ENCODE results near the gene TRPM2. TPM values are rescaled to one million over a fixed set of nuclear protein-coding genes. Genes with fewer than 3 reads are reported as not detected.

The TRPM2 gene
- total and polyA plus RNA-seq, 2 of the 8 experiments (the other 6 are each of a cell fraction or from before 2014, with no cell fraction given), result 0.27 to 0.28 TPM

DNA sequence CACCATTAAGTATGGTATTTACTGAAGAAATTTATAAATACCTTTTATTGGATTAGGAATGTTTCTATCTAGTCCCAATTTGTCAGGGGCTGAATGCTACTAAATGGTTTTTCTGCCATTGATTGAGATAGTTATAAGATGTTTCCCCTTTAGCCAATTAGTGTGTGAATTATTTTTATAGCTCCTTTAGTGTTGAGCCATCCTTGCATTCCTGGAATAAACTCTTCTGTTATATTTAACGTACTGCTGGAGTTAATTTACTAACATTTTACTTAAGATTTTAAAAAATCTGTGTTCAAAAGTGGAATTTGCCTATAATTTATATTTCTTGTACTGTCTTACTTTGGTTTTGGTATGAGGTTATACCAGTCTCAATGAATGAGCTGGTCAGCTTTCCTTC, 76.5 kb downstream of the TRPM2 start:
- H3K56ac ChIP-seq (replicated peaks; ENCODE audit: insufficient read length, low read depth, low read length), result no peak overlapping the region
- TF ChIP-seq, protein P1, sequence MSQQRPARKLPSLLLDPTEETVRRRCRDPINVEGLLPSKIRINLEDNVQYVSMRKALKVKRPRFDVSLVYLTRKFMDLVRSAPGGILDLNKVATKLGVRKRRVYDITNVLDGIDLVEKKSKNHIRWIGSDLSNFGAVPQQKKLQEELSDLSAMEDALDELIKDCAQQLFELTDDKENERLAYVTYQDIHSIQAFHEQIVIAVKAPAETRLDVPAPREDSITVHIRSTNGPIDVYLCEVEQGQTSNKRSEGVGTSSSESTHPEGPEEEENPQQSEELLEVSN (IDR thresholded peaks at IDR 0.05), result no peak
- no peak for TF ChIP-seq GTF2F1 (IDR thresholded peaks at IDR 0.05; ENCODE audit: borderline replicate concordance, low read depth, low read length)
- H4K91ac ChIP-seq (replicated peaks; ENCODE audit: insufficient read length, low read length), result no peak overlapping the region
- POLR2A ChIA-PET (ENCODE audit: partially characterized antibody), result no interaction called here
- no peak overlapping the region for H3K4me3 ChIP-seq (ENCODE audit: extremely low read depth in 1 of 4, insufficient read depth in 2 of 4, low read depth in 3 of 4, low read length in 4 of 4)
- no peak overlapping the region for H2BK120ac ChIP-seq (replicated peaks; ENCODE audit: low read depth, low read length)
- no peak overlapping the region for H3K4me2 ChIP-seq (ENCODE audit: insufficient read depth in 1 of 2, low read depth in 2 of 2, low read length in 2 of 2)
- no peaks in the 10 kb centered on the region for H3K36me3 ChIP-seq (ENCODE audit: control insufficient read depth in 2 of 4, insufficient read depth in 4 of 4, low read length in 3 of 4)
- H3K79me1 ChIP-seq (ENCODE audit: low read depth, low read length), result no peaks in the 10 kb centered on the region
- H2AK5ac ChIP-seq (ENCODE audit: low read depth, low read length), result no peak overlapping the region
- DNase-seq (ENCODE audit: low read depth in 1 of 2, low spot score in 2 of 2), result no peak
- no peak overlapping the region for H4K8ac ChIP-seq (ENCODE audit: extremely low read depth, insufficient read depth, low read length)
- H3K9me3 ChIP-seq (ENCODE audit: insufficient read depth in 2 of 2, low read depth in 1 of 2, low read length in 1 of 2), result peaks cover 0 to 4% of the 10 kb centered on the region in 2 experiments; a peak in 1 of 4 replicates
- no peak overlapping the region for H2BK12ac ChIP-seq (ENCODE audit: low read depth, low read length)
- H3K14ac ChIP-seq (ENCODE audit: insufficient read length), result no peak overlapping the region
- H2BK20ac ChIP-seq (ENCODE audit: low read length), result no peak overlapping the region
- no peaks in the 10 kb centered on the region for H4K20me1 ChIP-seq (replicated peaks in 1 of 2; ENCODE audit: control insufficient read depth in 1 of 2, insufficient read depth in 2 of 2, low read length in 2 of 2)
- H3K23me2 ChIP-seq (ENCODE audit: low read depth, low read length), result 0 out of 2 replicates have a peak, but pooled peaks cover 1% of the 10 kb centered on the region
- H3K27ac ChIP-seq (ENCODE audit: low read depth, low read length), result no peak overlapping the region
- no peak overlapping the region for H3K4ac ChIP-seq (replicated peaks; ENCODE audit: insufficient read length, low read depth, low read length)
- H2AFZ ChIP-seq (ENCODE audit: low read length), result no peak overlapping the region
- H3K27me3 ChIP-seq (replicated peaks in 1 of 4; ENCODE audit: control insufficient read depth in 3 of 4, extremely low read depth in 1 of 4, insufficient read depth in 3 of 4, low read length in 3 of 4), result no peaks in the 10 kb centered on the region
- no peak overlapping the region for H2BK15ac ChIP-seq (ENCODE audit: low read length)
- H3K23ac ChIP-seq (ENCODE audit: insufficient read length), result no peak overlapping the region
- 77% methylated on average over 1 of the region's 1 CpG; no CpG with 5 or more reads in 1 of the 2 experiments for WGBS, 2 experiments (ENCODE audit: extremely low coverage in 1 of 2, insufficient coverage in 1 of 2, insufficient read length in 1 of 2, insufficient replicate concordance in 2 of 2, low coverage in 1 of 2, low lambda C conversion rate in 2 of 2, missing lambda C conversion rate in 1 of 2)
- H3K9ac ChIP-seq (replicated peaks in 1 of 4; ENCODE audit: extremely low read depth in 1 of 4, low read depth in 3 of 4, low read length in 3 of 4), result no peak overlapping the region
- H3K18ac ChIP-seq (ENCODE audit: extremely low read depth, low read length), result no peak overlapping the region
- H3K4me1 ChIP-seq (replicated peaks in 1 of 4; ENCODE audit: control insufficient read depth in 3 of 4, insufficient read depth in 4 of 4, low read length in 3 of 4), result no peaks in the 10 kb centered on the region; a peak in 3 of 7 replicates
- no peak overlapping the region for H4K5ac ChIP-seq (ENCODE audit: insufficient read length, low read depth, low read length)
- FAIRE-seq, result no peak
- H2BK5ac ChIP-seq (ENCODE audit: low read depth, low read length), result no peak overlapping the region
- H3K79me2 ChIP-seq (ENCODE audit: control insufficient read depth in 1 of 2, insufficient read depth in 2 of 2, low read length in 2 of 2), result no peaks in the 10 kb centered on the region
- CTCF ChIA-PET (ENCODE audit: partially characterized antibody), result interaction anchor here (0.7 to 1.8 kb wide), 3 partner anchors 9 to 17 kb away, joined by 3 to 5 read pairs (median 3); no protein-coding TSS in a partner anchor

All from H1 (cell line).